Stimulated activated CD4-positive, alpha-beta T cell treated with anti-CD3 and anti-CD28 coated beads, Interleukin-15, amount 100 ng/mL, for 1 hour (primary cell): Measurements from ENCODE around the gene STXBP5.
"Not testable (repeated sequence)": the region's sequence is repeated elsewhere in the genome, so short reads cannot be mapped to it uniquely, and the experiment has no call there.

Experiments
- DNase-seq, 2 donors: peaks; one replicate each; pipeline ENCODE4 v3.0.0-alpha.2; 2020; ENCODE audit warnings: low read depth in 1 of 2, low spot score in 1 of 2

Gene STXBP5

DNA sequence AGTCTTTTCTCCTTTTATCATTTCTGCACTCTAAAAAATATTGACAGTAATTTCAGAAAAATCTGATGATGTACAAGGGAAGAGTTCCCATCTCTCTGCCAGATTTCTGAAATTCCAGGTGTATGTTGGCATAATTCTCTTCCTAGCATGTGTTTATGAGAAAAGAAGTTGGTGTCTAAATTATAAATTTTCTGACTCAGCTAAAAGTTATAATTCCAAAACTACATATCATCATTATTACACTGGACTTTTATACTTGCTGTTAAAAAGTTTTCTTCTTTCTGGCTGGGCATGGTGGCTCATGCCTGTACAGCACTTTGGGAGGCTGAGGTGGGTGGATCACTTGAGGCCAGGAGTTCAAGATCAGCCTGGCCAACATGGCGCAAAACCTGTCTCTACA lies 168.6 kb downstream of the STXBP5 start:
- DNase-seq = no peak

DNA sequence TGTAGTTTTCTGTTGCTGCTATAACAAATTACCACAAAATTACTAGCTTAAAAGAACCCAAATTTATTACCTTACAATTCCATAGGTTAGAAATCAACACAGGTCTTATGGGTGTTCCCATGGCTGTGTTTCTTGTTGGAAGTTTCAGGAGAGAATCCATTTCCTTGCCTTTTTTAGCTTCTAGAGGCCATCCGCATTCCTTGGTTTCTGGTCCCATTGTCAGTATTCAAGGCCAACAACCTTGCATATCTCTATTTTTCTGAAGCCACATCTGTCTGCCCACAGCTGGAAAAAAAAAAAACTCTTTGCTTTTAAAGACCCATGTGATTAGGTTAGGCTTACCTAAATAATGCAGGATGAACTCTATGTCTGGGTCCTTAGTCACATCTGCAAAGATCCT lies 174.6 kb downstream of the STXBP5 start:
- DNase-seq = no peak

DNA sequence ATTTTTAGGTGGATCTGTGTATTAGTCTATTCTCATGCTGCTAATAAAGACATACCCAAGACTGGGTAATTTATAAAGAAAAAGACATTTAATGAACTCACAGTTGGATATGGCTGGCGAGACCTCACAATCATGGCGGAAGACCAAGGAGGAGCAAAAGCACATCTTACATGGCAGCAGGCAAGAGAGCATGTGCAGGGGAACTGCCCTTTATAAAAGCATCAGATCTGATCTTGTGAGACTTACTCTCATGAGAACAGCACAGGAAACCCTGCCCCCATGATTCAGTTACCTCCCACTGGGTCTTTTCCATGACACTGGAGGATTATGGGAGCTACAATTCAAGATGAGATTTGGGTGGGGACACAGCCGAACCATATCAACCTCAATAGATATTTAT lies 176.6 kb downstream of the STXBP5 start:
- not testable (repeated sequence) for DNase-seq

DNA sequence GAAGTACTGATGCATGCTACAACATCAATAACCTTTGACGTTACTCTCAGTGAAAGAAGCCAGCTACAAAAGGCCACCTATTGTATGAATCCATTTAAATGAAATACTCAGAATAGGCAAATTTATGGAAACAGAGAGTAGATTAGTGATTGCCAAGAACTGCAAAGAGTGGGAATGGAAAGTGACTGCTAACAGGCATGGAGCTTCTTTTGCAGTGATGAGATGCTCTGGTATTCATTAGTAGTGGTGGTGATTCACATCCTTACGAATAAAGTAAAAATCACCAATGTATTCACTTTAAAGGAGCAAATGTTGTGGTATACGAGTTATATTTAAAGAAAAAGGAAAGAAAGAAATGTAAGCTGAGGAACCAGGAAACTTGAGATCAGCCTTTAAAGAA lies 177.5 kb downstream of the STXBP5 start:
- DNase-seq = no peak

DNA sequence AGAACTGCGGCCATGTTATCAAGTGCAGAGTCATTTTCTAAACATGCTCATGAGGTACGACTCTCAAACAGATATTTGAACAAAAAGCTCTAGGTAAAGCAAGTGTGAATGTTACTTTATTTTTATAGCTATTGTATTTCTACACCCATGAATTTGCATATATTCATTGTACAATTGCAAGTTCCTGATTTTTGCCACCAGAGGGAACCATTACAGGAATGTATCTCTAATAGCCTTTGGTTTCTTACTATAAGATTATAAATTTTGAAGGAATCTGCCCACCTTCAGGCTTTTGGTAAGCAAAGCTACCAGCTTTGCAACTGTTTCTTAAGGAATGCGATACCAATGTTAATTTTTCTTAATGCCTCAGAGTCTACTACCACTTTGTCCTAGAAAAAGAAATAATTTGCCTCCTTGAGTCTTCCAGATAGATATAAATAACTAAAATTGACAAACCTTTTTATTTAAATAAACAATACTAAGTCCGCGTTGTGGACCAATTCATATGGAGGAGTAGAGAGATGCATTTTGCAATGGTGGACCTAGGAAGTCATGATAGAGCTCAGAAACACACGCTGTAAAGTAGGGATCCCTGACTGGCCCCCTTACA lies 178.8 kb downstream of the STXBP5 start:
- no peak for DNase-seq

DNA sequence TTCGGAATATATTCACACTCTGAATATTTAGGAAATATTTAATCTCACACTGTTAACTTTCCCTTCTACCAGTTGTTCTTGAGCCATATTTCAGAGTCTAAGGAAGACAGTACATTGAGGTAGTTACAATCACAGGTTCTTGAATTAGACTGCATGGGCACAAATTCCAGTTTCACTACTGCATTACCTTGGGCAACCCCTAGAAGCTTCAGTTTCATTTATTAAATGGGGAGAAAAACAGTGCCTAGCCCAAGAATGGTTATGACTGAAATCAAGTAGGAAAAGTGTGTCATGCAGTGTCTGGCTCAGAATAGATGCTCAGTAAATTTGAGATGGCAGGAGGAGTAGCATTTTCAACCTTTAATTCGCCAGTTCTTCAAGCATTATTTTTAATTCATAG lies 179.8 kb downstream of the STXBP5 start:
- DNase-seq = no peak

DNA sequence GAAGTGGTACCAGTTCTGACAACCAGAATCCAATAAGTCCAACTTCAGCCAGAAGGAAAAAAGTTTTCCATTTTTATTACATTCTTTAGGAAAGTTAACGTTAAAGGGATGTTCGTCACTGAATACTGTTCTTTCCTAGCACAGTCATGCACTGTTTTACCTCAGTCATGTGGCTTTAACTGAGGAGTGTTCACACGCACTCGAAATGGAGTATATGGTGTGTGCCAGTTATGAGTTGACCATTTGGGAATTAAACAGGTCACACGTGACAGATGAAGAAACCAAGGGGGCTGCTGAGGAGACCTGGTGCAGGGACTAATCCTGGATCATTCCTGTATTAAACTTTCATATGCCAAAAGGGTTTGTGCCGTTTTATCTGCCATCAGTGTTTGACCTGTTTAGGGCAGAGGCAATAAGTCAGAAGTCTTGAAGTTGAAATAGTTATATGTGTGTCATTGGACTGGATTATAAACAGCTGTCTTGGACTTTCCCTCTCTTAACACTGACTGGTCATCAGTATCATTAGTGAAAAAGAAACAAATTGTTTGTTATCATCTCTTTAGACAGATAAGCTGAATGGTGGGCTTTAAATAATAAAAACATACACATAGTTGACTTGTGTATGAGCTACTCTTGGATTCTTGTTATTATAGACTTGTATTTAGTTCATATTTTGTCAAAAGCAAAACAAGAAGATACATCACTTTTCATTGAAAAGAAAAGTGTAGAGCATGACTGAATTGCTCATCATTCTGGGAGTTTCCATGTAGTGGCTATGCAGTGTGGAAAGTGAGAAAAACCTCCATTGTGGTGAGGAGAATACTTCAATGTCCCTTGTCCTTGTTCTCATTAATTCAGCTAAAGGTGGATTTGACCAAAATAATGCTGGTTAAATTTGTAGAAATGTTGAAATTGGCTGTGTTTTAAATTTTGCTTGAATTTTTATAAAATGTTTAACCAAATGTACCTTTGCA lies 180.8 kb downstream of the STXBP5 start:
- no peak for DNase-seq

DNA sequence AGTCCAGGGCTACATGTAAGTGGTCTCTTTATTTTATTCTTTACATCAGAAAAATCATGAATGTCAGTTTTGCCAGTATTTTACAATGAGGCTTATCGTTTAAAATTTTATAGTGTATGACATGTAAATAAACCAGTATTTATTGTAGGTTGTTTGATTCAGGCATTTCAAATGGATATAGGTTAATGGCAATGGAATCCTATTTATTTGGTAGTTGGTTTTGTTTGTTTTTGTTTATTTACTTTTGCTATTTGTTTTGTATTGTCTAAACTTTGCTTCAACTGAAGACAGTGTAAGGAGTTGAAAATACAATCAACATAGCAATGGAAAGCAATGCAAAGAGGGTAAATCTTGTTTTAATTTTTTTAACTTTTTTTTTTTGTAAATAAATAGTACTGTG lies 185.2 kb downstream of the STXBP5 start:
- no peak for DNase-seq

DNA sequence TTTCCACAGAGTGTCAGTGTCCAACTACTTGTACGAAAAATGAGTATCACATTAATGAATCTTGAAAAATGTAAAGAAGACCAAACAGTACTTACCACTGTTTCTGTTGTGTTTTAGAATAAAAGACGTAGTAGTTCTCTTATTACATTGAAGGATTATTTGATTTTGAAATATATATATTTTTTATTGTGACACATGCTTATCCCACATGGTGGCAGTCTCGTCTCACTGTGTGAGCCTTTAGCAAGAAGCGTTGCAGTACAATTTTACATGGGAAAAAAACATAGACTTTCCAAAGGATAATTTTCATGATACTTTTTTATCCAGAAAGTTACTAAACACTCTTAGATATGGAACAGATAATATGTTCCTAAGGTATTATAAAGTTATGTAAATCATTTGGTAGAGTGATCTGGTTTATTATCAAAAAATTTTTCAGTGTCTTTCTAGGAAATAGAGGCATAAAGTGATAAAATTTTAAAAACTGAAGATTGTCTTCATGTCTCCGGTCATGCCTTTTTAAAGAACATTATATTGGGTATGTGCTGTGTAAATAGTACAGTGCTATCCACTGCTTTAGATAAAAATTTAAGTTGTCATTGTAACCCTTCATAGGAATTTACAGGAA lies 186.8 kb downstream of the STXBP5 start:
- no peak for DNase-seq

DNA sequence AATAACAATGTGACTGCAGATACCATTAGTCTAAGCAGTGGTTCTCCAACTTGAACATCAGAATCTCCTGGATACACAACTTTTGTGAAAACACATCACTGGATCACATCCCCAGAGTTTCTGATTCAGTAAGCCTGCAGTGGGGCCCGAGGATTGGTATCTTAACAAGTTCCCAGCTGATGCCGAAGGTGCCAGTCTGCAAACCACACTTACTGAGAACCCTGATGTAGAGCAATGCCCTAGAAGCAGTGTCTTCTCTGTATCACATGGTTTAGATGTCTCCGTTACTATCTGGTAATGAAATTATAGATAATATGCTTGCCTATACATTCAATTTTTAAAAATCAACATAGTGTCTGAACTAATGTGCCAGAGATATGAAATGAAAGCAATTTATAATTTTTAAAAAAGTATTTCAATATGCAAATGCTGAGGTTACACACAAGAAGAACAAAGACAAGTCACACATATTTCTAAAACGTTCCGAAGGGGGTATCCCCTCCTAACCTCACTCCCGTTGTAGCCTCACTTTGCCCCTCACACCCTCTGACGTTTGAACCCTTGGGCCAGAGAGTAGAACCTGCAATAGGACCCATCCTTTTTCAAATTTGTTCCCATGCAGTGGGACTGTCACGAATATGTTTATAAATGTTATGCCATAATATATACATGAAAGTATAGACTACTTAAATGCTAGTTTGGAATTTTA lies 188.9 kb downstream of the STXBP5 start:
- DNase-seq = no peak

DNA sequence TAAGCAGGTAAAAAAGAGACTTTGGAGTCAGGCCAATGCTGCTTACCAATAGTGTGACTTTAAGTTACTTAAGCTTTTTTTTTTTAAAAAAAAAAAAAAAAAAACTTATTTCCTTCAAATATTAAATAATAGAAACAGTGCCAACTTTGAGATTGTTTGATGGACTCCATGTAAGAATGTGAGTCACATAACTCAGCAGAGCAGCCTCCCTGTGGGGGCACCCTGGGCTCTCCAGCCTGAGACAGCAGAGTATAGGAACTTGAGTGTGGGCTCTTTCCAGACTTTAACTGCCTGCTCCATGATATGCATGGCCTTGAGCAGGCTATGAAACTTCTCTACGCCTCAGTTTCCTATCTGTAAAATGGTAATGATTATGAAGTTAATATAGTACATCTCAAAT lies 190.9 kb downstream of the STXBP5 start:
- no peak for DNase-seq

DNA sequence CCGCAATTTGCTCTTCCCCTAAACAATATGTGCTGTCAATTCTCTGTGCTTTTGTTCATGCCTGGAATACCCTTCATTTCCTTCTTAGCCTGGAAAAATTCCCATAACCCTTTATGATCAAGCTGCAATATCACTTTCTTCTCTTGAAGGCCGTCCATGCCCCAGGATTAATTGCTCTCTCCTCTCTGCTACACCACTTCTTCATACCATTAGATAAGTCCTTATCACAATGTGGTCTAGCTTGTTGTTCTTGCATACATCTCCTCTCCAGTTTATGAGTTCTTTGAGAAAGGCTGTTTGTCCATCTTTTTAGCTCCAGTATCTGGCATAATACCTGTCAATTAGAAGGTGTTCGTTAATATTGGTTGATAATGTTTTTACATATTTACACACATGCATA lies 193.1 kb downstream of the STXBP5 start:
- no peak for DNase-seq

DNA sequence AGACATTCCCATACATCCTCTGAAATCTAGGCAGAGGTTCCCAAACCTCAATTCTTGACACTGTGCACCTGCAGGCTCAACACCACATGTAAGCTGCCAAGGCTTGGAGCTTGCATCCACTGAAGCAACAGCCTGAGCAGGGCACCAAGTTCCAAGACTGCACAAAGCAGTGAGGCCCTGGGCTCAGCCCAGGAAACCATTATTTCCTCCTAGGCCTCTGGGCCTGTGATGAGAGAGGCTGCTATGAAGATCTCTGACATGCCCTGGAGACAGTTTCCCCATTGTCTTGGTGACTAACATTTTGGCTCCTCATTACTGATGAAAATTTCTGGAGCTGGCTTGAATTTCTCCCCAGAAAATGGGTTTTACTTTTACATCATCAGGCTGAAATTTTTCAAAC lies 196.8 kb downstream of the STXBP5 start:
- no peak for DNase-seq

DNA sequence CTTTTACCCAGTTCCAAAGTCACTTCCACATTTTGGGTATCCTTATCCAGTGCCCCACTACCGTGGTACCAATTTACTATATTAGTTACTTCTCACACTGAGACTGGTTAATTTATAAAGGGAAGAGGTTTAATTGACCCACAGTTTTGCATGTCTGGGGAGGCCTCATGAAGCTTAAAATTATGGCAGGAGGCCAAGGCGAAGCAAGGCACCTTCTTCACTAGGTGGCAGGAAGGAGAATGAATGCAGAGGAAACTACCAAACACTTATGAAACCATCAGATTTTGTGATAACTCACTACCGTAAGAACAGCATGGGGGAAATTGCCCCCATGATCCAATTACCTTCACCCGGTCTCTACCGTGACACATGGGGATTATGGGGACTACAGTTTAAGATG lies 197.6 kb downstream of the STXBP5 start:
- no peak for DNase-seq

DNA sequence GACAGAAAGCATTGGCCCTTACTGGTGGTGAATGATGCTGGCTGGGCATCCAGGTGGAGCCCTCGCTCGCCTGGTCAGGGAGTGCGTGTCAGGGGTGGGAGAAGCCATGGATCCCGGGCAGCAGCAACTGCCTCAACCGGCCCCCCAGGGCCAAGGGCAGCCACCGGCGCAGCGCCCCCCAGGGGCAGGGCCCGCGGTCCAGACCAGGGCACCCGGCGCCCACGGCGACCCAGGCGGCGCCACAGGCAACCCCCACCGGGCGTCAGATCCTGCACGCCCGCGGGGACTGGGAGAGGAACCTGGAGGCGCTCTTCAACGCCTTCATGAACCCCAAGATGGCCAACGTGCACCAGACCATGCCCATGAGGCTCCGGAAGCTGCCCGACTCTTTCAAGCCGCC lies 202.6 kb downstream of the STXBP5 start:
- DNase-seq = no peak

DNA sequence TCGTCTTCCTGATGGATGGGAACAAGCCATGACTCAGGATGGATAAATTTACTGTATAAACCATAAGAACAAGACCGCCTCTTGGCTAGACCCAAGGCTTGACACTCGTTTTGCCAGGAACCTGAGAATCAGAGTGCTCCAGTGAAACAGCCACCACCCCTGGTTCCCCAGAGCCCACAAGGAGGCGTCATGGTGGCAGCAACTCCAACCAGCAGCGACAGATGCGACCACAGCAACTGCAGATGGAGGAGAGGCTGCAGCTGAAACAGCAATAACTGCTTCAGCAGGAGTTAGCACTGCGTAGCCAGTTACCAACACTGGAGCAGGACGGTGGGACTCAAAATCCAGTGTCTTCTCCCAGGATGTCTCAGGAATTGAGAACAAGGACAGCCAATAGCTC lies 203.4 kb downstream of the STXBP5 start:
- no peak for DNase-seq

DNA sequence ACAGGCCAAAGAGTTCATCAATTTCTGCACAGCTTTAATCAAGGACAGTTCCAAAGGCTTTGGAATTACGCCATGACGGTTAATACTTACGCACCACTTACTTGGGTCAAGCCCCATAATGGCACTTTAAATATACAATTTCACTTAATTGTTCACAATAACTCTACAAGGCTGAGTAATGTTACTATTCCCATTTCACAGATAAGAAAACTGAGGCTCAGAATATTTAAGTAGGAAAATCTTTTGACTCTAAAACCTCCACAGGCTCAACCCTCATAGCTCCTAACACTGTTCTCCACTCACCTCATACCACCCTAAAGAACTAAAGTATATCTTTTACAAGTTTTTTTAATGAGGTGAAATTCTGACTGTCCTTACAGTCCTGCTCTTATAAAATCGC lies 212.4 kb downstream of the STXBP5 start:
- DNase-seq = no peak

DNA sequence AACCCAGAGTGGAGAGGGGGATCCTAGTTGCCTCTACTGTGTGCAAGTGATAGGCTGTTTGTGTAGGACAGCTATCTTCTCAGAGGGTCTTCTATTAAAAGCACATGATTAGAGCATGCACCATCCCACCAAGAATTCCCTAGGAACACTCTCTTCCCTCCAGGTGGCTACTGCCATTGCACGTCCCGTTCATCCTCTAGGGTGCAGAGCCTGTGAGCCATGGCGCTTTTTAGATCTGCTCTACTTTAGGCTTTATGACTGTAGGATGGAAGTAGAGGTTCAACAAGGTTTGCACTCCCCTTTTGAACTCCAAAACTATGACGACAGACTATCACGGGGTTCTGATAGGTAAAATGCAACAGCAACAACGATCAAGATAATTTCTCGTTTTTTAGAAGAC lies 213.7 kb downstream of the STXBP5 start:
- DNase-seq = no peak

DNA sequence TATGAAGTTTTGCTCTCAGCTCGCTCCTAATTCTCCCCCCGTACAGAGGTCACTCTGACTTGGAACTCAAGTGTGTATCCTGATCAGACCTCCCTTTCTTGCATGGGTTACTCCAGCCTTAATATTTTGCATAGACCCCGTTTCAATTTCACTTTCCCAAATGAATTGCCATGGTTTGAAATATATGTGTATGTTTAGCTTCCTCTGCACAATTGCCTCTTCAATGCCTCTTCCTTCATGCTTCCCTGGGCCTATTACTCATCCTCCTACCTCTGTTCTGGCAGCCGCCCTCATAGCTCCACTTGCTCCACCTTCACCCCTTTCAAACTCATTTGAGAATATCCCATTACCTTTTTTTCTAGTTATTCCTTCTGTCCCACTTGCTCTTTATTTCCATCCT lies 214.3 kb downstream of the STXBP5 start:
- no peak for DNase-seq

DNA sequence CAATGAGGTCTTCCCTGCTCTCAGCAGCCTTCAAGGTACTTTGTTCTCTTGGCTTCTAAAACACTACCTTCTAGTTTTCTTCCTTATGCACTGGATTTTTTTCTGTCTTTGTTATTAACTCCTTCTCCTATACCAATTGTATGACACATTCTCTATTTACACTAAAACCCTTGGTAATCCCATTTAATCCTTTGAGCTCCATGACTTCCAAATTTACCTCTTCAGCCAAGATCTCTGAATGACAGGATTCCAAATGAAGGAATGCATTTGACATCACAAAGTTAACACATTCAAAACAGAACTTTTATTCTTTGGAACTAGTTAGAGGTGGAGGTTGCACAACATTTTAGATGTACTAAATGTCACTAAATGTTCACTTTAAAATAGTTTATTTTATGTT lies 217.7 kb downstream of the STXBP5 start:
- DNase-seq = no peak

DNA sequence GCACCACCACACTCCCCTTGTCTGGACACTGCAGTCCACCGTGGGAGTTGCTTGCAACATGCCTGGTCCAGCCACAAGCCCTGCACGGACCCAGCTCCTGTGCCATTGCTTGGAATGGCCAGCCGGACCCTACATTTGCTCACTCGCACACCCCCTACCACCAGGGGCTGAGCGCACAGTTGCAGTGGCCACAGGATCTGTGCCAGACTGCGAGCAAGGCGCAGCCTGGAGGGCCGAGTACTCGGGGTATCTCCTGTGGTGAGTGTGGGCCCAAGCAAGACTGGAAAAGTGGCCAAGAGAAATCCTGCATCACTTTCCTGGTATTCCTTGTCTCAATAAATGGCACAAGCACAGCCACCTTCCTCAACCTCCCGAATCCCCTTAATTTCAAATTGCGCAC lies 218.9 kb downstream of the STXBP5 start:
- DNase-seq = no peak

DNA sequence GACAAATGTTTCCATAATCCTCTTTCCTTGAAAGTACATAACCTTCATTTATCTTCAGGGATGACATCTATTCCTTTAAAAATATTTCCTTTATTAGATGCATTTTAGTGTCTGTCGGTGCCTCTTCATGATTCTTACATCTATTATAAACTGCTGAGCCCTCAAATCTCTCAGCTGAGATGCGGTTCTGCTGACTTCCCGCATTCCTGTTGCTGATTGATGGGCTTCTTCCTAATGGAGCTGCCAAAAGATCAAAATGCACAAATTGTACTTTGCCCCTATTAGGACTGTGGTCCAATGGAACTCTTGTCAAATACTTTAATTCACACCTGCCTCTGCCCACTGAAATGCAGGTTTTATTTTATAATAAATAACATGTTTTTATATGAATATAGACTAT lies 225.6 kb downstream of the STXBP5 start:
- no peak for DNase-seq
